Measurements from ENCODE around the gene PPP2R5E.

PPP2R5E gene

DNA sequence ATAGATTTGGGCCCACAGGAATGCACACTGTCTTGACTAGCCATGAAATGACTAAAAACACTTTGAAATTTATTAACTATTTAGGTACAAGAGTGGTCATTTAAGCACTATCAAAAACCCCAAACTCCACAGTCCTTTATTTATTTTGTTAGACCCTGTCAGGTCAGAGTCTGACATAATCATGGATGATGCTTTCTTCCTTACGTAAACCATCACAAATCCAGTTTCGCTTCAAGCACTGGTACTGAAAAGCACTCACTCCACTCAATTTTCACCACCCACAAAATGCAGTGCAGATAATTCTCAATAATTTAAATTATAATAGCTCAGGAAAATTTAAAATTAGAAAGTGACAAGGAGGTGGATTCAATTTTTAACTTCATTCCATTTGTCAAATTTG is 25.8 kb downstream of the PPP2R5E start:
- DNase-seq, result no peak

DNA sequence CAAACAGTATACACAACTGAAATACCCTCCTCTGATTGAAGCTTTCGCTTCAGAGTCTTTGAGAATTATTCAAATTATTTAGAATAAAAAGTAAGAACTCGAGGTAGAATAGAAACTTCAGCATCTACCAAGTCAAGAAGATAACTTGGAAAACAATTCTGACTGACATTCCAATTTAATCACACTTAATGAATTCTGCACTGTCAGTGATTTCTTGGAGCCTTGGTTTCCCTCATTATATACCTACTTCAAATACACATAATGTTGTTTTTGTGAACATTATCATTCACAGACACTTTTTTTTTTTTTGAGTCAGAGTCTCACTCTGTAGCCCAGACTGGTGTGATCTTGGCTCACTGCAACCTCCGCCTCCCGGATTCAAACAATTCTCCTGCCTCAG is 27.9 kb downstream of the PPP2R5E start:
- DNase-seq, result no peak

DNA sequence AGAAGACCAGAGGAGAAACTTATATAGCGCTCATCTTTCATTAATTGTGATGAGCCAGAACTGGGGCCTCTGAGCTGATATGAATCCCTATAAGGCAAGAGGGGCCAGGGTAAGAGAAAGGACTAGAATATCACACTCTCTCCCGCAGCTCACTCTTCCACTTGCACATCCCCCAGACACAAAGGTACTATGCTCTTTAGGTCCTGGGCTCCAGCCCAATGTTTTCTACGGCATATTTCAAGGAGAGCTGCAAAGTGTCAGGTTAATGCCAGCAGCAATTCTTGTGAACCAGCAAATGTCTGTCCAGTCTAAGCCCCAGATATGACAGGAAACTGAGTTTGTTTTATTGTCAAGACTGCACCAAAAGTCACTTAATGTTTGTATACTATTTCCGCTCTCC is 29.4 kb downstream of the PPP2R5E start:
- no peak for DNase-seq

DNA sequence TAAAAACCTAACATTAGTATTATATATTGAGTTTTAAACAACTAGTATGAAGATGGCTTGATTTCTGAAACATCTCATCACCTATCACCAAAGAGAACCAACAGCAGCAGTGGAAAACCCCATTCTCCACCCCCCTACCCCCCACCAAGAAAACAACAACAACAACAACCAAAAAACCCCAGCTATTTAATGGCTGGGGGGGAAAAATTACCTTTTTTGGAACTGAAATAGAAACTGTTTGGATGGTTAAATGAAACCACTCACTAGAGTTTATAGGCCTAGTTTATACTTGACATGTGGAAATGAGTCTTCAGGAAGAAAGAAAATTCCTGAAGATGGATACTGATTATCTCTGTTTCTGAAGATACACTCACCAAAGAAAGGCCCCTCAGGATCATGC is 30.3 kb downstream of the PPP2R5E start:
- DNase-seq, result no peak

DNA sequence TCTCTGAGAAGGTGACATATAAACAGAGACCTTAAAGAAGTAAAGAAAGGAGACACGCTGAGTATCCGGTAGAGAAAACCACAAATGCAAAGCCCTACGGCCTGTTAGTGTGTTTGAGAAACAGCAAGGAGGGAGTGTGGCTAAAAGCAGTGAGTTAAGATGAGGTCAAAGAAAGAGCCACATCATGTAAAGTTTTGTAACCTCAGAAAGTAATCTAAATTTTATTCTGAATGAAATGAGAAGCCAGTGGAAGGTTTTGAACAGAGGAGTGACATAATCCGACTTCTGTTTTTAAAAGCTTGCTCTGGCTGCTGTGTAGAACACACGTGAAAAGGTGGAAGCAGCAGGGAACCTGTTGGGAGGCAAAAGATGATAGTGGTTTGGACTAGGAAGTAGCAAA is 32.6 kb downstream of the PPP2R5E start:
- peak in 1 of 5 donors; percentile 68 for DNase-seq

DNA sequence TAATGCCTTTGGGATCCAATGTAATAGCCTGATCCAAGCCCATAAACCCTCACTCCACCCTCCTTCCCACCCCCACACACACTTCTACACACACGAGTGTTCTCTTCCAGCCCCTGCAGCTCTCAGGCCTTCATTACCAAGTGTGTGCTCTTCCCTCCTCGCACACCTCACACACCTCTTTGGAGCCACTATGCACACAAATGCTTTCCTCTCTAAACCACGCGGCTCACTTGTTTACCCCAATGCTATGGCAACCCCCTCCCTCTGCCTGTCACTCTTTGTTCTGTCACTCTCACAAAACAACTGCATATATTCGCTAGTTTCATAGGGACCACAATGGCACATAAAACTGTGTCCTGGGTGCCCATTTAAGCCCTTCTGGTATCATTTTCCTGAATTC is 35.1 kb downstream of the PPP2R5E start:
- DNase-seq, result no peak

DNA sequence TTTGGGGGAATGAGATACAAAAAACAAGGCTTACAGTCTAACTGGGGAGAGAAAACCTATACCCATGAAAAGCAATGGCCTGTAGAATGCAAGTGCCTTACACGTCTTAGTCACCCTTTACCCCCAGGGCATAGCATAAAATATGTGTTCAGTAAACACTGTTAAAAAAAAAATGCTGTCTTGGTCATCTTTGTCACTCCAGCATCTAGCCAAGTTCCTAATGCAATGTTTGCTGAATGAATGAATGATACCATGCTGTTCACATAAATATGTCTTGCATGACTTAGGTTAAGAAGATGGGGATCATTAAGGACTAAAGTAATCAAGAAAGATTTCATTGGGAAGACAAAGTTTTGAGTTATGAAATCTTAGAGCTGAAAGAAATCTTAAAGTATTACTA is 38.5 kb downstream of the PPP2R5E start:
- DNase-seq, result no peak

DNA sequence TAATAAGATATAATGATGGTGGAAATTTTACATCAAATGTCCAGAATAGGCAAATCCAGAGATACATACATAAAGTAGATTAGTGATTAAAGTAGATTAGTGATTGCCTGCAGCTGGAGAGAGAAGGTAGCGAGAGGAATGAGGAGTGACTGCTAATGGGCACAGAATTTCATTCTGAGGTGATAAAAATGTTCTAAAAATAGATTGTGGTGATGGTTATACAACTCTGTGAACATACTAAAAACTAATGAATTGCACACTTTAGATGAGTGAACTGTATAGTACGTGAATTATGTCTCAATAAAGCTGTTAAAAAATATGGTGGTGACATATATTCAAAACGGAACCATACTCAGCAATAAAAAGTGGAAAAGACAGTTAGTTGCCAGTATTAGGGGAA is 41.7 kb downstream of the PPP2R5E start:
- DNase-seq, result no peak

DNA sequence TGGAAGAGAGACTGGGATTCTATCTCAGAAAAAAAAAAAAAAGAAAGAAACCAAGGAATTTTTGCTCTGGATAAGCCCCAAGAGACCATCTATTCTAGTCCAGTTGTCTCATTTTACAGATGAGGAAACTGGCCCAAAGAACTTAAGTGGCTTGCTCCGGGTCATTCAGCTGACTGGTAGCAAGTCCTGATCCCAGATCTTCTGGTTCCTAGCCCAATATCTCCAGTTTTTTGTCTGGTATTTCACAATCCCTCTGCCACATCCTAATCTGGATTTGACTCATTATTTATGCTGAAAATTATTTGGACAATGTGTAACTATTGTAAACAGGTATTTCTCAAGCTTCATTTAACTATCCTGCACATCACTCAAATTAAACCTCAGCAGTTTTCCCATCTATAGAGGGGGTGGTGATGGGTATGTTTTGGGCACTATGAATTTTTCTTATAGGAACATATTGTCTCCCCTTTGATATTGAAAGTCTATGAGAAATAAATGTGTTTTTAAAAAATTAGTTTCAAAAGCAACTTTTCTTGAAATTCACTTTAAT is 43.4 kb downstream of the PPP2R5E start:
- no peak for DNase-seq

DNA sequence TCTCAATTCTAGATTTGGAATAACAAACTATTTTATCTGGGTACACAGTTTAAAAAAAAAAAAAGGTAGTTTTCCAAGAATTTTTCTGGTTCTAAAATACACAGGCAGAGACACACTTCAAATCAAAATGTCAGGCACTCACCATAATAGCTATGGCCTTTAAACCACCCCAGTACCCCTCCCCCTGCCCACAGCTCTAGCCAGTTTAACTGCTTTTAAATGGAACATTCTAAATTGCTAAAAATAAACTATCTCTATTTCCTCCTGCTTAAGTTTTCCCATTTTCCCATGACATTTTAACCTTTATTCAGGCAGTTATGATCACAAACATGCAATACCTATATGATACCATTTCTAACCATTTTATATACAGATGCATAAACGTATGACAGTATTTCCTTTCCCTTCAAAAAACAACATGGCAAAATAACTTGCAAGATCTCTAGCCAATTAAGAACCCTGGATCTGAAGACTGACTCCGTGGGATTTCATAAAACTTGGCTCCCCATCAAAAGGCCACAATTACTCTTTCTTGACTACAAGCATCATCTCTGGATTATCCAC is 46.3 kb downstream of the PPP2R5E start:
- no peak for DNase-seq

DNA sequence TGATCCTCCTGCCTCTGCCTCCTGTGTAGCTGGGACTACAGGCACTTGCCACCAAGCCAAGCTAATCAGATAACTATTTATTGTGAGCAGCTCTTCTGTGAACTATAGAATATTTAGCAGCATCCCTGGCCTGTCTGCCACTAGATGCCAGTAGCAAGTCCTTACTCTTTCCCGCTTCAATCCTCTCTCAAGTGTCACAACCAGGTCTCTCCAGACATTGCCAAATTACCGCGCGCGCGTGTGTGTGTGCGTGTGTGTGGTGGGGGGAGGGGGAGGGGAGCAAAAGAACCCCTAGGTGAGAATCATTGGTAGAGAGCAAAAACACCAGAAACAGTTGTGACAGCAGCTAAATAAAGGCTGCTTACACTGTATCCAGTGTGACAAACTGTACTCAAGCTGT is 49.9 kb downstream of the PPP2R5E start:
- no peak for DNase-seq

DNA sequence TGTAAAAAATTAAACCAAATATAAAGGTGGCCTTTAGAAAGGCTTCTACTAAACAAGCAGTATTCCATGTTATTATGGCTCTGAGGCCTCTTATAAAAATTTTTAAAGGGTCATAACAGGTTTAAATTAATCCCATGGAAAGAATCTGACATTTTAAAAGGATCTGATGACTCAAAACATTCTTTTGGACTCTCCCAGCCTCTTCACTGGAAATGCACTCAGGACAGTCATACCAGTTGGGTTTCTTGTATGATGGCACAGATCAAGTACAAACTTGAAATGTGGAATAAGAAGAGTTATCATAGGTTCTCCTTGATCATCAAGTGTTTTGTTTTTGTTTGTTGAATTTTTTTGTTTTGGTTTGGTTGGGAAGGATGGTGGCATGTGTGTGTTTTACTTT is 50.8 kb downstream of the PPP2R5E start:
- DNase-seq, result no peak

DNA sequence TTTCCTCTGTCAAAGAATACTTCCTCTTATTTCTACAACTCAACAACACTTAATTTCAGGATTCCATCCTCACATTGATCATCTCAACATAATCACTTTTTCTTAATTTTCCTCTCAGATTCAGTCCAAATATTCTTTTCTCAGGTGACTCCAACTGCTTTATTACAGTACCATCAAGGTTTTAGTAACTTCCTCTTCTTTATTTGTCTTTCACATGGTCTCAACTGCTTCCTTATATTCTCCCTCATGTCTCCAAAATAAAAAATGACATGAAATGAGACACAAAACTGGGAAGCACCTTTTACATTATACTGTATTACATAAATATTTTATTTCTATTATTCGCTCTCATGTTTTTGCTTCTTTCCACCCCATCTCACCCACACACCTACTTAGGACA is 55.5 kb downstream of the PPP2R5E start:
- DNase-seq, result no peak

DNA sequence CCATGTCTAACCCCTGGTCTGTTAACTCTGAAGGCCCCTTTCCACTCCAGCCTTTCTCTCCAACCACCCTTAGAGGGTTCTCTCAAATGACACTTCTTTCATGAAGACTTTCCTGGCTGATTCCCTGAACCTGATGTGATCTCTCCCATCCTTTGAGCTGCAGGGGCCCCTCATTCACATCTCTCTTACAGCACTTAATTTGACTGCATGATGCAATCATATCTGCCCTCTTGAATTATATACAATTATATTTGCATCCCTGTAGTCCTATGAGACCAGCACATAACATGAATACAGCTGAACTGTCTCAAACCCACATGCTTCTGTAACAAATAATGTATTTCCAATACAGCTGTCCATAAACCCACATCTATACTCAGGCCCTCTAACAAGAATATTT is 56.4 kb downstream of the PPP2R5E start:
- no peak for DNase-seq

DNA sequence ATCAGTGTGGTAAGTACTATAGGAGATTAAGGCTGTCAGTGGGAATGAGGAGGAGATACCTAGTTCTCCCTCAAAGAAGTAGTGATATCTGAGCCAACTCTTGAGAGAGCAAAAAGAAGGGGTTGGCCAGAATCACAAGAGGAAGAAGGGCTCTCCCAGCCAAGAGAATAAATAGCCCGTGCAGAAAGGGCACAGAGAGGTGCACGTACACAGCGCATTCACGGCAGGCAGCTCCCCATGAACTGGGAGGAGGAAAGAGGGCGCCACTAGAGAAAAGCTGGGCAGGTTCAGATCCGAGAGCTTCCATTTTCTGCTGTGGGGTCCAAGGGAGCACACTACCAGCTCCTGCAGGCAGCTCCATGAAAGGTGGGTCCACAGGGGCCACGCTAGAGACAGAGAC is 59.9 kb downstream of the PPP2R5E start:
- DNase-seq, result no peak

DNA sequence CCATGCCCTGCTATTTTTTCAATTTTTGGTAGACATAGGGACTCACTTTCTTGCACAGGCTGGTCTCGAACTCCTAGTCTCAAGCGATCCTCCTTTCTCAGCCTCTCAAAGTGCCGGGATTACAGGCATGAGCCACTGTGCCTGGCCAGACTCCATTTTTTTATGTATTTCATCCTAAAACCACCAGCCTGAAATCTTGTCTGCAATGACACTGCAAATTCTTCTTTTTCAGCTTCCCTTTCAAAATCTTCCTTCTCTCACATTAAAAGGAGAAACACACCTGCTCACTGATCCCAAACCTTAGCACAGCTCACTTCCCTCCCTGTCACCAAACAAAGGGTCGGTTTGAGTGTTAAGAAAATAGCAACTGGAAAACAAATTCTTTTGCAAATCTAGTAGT is 62.6 kb downstream of the PPP2R5E start:
- DNase-seq, result no peak

DNA sequence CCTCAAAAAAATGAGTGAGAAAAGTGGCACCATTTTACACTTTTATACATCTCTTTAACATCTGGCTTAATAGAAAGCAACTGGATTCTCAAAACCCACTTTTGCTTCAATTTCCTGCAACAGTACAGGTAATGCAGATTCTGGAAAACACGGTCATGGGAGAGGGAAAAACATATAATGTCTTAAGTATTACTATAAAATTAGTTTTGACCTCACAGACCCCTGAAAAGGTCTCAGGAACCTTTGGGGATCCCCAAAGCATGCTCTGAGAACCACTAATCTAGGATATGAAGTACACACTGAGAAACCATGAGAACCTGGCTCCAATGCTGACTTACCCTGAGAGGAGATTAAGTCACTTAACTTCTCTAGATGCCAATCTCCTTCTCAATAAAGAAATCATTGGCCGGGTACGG is 64.7 kb downstream of the PPP2R5E start:
- DNase-seq, result peak in 1 of 5 donors; percentile 29

DNA sequence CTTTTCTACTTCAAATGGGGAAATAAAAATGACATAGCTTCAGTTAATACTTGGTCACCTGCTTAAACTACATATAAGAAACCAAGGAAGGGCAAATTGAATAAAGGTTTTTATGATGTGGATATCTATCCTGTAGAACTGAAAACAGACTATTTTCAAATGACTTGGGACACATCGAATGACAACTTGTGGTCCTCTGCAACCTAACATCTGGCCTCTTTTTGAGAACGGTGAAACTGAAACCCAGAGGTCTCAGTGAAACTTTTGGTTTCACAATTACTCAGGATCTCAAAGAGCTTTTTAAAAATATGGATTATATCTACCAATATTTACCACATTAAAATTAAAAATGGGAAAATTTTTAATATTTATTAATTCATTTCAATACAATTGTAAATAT is 65.2 kb downstream of the PPP2R5E start:
- DNase-seq, result peak in 1 of 5 donors; percentile 84

DNA sequence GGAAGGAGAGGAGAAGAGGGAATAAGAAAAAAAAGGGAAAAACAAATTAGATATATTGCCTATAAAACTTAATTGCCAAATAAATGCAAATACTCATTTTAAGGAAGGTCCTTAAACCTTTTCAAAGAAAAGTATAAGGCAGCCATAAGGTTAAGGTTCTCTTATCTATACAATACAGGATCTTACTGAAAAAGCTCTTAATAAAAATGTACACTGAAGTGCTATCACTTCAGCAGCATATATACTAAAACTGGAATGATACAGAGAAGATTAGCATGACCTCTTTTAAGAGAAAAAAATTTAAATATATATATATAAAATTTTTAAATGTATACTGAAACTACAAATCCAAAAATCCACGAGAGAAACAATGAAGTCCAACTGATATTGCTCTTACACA is 65.6 kb downstream of the PPP2R5E start:
- DNase-seq, result no peak

DNA sequence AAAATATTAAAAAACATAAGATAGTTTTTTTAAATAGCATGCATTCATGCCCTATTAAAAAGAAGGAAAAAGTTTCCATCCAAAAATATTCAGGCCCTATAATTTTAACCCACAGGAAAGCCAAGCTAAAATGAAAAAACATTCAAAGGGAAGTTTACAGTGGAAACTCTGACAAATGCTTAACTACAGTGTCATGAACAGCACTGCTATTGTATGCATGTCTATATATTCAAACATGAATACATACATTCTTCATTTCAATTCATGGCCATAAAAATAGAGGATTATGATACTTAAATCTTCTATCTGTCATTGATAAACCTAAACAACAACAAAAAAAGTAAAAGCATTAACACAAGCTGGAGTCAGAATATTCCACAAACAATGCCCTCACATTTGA is 67.4 kb downstream of the PPP2R5E start:
- no peak for DNase-seq

DNA sequence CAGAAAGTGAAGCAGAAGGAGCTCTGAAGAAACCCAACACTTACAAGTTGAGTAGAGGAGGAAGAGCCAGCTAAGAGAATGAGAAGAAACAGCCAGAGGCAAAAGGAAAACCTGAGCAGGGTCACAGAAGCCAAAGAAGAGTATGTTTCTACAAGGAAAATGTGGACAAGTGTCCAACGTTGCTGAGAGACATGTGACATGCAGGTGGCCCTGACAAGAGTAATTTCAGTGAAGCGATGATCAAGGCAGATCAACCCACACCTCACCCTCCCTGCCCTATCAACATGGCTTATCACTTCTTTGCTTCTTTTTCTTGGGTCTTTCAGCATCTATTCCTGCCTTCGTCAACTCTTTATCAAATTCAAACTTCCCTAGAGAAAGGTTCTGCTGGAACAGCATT is 68.3 kb downstream of the PPP2R5E start:
- no peak for DNase-seq

DNA sequence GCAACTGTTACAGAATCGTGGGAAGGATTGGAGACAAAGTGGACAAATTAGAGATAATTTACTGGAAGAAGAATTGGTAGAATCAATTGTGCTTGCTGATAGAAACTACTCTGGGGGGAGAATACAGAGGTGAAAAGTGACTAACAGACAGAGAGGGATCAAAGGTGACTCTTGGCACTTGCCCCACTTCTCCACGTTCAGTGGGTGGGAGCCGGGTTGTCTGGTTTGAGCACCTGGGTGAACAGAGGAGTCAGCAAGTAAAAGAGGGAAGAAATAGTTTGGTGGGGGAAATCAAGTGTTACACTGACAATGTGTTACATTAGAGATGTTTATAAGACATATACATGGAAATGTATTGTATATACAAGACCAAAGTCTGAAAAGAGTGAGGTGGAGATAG is 69.1 kb downstream of the PPP2R5E start:
- no peak for DNase-seq

DNA sequence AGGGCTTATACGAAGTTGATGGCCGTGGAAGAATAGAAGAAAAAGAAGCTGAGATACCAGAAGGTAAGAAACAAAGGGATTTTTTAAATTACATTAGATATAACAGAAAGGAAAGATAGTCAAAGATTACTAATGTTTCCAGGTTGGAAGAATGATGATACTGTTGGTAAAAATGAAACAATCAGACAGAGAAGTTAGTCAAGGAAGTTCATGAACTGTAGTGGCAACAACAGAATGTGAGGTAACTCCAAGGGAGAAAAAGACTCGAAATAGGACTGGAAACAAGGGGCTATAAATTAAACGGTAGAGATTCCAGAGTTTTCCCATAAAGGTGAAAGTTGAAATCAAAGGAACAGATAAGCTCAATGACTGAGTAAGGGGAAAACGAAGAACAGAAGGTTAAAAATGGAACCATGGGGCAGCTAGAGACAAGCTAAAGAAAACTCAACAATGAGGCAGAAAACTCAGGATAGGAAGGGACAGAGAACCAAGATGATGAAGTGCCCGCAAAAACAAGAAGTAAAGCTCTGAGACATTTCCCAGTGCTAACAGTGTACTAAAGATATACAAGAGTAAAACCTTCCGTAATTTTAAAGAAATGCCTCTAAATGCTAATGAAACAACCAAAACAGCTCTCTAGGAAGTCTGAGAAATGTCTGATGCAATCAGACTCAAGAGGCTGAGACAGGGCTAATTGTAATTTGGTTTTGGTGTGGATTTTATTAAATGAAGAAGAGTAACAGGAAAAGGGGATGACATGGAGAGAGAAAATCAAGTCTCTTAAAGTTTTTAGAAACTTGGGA is 70.0 kb downstream of the PPP2R5E start:
- peak in 1 of 5 donors; percentile 23 for DNase-seq

DNA sequence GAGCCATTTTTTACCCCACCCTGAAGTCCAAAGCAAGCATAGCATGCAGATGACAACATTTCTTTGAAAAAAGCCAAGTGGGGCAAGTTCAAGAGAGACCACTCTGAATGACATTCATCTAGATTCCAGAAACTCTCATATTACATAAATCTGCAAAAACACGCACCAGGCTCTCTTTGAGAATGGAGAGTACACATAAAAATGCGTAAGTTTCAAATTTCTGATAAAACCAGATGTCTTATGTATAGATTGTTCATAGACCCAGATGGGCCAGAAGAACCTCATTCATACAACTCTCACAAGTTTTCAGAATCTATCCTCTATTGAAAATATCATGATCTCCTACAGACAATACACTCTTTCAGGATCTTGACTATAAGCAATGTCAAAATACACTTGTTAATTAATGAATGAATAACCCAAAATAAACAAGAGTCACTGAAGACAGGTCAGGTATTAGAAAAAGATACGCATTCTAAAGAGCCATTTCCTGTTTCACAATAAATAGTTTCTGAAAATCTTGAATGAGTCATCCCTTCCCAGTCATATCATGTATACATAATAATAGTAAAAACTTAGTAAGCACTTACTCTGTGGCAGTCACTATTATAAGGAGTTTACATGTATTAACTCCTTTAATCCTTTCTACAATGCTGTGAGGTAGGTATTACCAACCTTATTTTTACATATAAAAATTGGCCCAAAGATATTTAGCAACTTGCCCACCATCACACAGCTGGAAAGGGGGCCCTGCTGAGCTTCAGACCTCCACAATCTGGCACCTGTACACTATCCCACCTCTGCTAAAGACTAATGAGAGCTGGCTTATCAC is 72.0 kb downstream of the PPP2R5E start:
- DNase-seq, result peak in 1 of 5 donors; percentile 78

Measured in T-helper 1 cell (primary cell).